GM12892 (cell line): ENCODE results near the gene PPP3CA.

Source experiments
- POLR2A ChIP-seq: IDR thresholded peaks from 2 replicates; pipeline ENCODE4 v1.6.1; 2011; ENCODE audit warnings: low read depth, low read length, control low read depth
- POLR2AphosphoS5 ChIP-seq: IDR thresholded peaks from 2 replicates; pipeline ENCODE4 v1.6.1; 2011; ENCODE audit warnings: low read depth, low read length, control low read depth
- TAF1 ChIP-seq: IDR thresholded peaks from 2 replicates; pipeline ENCODE4 v1.6.1; 2011; ENCODE audit warnings: low read depth, mild to moderate bottlenecking, control low read depth, low read length, borderline replicate concordance

GRCh38 chr4:101322743-101323142 lies 24.6 kb downstream of the PPP3CA start:
- TF ChIP-seq TAF1 (no peak), POLR2A (no peak), POLR2AphosphoS5 (no peak)
